GM18505 (cell line): ENCODE results near the gene TJP1.

ENCODE experiments used
- ATAC-seq: cut with Tn5 transposase; IDR thresholded peaks from one replicate; pipeline ENCODE4 v1.9.1; 2021; ENCODE audit not compliant: unreplicated experiment
- POLR2A ChIP-seq: IDR thresholded peaks from 4 replicates; pipeline ENCODE4 v1.6.1; 2011; ENCODE audit warnings: borderline replicate concordance; ENCODE audit not compliant: insufficient read depth, insufficient read length; ENCODE audit errors: extremely low read depth

TJP1 gene

DNA sequence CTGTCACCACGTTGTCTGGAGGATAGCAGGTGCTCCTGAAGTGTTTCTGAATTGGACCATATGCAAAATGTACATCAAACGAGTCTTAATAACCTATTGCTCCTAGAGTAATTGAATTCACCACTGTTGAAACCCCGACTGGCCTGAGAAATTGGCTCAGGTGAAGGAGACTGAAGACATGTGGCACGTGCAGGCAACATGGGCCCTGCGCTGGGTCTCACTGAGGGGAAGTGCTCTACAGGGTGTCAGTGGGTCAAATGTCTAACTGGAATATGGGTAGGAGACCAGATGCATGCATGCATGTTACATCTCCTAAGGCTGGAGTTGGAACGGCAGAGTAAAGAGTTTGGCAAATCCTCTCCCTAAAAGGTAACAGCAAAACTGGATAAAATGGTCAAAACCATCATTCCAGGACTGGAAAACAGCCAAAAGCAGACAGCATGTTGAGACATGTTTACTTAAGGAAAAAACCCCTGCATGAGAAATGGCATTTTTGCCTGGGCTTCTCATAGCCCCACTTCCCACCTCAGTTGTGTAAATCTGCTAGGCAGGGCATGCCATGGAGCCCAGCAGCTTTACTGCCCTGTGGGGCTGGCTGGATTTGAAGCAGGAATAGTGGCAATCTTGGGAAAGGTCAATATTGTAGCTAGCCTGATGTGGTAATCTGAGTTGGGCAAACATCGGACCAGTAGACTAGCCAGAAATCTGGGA, 131.3 kb downstream of the TJP1 start:
- no peak for TF ChIP-seq POLR2A
- no peak for ATAC-seq

DNA sequence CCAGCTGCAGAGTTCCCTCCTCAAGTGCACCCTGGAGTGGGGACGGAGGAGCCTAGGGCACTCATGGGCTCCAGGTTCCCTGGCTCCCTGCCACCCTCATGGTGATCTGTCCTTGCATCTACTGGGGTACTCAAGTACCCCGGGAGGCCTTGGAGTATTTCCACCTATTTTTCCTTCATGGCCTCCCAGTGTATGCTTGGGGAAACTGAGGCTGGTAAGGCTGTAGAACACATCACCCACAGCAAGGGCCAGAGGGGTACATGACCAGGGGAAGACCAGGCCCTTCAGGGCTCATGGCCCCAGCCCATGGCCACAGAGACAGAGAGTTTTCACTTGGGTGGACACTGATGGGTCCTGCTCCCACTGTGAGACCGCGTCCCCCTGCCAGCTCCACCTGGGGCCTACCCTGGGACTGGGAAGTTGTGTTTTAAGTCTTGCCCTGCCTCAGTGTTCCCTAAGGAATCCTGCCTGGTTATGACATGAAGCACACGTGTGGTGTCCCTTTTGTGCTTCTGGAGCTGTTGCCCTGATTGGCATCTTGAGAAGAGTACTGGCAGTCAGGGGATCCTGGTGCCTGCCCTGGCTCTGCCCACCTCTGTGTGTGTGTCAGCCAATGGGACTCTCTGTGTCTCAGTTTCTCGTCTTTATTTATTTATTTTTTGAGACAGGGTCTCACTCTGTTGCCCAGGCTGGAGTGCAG, 132.8 kb downstream of the TJP1 start:
- ATAC-seq: no peak
- TF ChIP-seq POLR2A: no peak

- no peak for ATAC-seq
- no peak for TF ChIP-seq POLR2A
Observed at GRCh38 chr15:29688506-29689286, 133.6 kb downstream of the TJP1 start.

DNA sequence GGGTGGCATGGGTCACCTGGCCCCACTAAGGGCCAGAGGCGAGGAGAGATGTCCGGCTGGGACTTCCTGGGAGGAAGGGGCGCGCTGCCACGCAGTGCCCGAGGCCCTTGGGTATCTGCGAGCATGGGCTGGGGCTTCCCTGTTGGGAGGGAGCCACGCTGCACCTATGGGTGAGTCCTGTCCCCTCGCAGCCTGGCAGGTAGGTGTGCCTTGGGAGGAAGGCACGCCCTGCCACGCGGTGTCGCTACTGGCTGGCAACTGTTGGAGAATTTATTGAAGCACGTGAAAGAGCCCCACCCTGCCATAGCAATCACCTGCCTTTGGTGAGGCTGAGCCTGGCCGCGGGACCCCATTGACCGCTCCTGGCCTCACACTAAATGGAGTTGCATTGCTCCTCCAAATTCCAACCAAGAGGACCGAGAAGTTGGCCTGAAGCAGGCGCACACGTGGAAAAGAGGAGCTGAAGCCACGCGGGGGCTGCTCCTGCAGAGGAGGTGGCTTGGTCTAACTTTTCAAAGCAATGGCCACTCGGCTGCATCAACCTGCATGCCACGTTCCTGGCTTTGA, 134.2 kb downstream of the TJP1 start:
- no peak for ATAC-seq
- TF ChIP-seq POLR2A: no peak

GRCh38 chr15:29687204-29687815, 135.0 kb downstream of the TJP1 start:
- no peak for ATAC-seq
- TF ChIP-seq POLR2A: no peak

DNA sequence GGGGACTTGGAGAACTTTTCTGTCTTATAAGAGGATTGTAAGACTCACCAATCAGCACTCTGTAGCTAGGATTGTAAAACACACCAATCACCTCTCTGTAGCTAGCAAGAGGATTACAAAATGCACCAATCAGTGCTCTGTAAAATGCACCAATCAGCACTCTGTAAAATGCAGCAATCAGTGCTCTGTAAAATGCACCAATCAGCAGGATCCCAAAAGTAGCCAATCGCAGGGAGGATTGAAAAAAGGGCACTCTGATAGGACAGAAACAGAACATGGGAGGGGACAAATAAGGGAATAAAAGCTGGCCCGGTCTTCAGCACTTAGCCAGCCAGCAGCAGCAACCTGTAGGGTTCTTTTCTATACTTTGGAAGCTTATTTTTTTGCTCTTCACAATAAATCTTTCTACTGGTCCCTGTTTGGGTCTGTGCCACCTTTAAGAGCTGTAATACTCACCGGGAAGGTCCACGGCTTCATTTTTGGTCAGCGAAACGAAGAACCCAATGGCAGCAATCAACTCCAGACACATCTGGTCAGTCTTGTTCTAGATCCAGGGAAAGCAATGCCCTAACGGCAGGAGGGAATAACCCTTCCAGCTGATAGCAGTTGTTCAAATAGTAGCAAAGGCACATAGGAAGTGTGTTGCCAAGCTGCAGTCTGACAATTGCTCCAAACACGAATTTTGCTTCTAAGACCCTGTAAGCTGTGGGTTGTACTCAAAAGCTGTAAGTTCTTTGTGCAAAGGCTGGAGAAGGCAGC, 135.6 kb downstream of the TJP1 start:
- ATAC-seq: no peak
- no peak for TF ChIP-seq POLR2A

GRCh38 chr15:29686079-29686425, 136.2 kb downstream of the TJP1 start:
- ATAC-seq: no peak
- no peak for TF ChIP-seq POLR2A

GRCh38 chr15:29685156-29686078, 136.9 kb downstream of the TJP1 start:
- ATAC-seq: no peak
- no peak for TF ChIP-seq POLR2A

DNA sequence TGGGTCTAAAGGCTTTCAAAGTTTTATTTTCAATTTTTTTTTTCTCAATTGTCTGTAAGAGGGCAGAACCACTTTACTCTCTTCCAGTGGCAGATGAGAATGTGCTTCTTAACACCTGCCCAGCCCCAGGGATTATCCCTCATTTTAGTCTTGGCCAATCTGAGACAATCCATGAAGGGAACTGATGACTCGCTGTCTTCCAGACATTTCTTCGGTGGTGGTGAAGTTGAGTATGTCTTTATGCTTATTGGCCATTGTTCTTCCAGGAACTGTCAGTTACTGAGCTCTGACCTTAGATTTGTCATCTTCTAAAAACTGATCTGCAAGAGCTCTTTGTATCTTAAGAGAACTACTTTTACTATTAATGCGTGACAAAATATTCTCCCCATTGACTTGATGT, 139.5 kb downstream of the TJP1 start:
- no peak for TF ChIP-seq POLR2A
- ATAC-seq: no peak

- TF ChIP-seq POLR2A: no peak
- no peak for ATAC-seq
Observed at GRCh38 chr15:29682361-29682760, 139.9 kb downstream of the TJP1 start.

DNA sequence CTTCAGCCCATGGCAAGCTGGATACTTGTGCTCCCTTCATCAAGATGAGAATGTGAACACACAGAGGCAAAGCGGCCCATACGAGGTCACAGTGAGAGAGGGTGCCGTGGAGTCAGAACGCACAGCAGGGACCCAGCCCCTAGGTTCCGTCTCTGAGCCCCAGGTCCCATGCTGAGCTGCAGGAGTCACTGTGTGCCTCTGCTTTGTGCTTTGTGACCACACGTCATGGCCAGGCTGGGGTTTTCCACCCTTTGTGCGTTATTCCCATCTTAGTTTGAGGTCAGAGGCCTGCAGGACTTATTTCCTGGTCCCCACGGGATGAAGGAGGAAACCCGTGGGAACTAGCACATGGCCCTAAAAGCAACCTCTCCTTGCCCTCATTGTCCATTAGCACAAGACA, 140.3 kb downstream of the TJP1 start:
- ATAC-seq: no peak
- TF ChIP-seq POLR2A: no peak

GRCh38 chr15:29681166-29681845, 141.0 kb downstream of the TJP1 start:
- TF ChIP-seq POLR2A: no peak
- ATAC-seq: no peak
